ENCODE measurements around the gene DOK3.
"Not testable (repeated sequence)": the region's sequence is repeated elsewhere in the genome, so short reads cannot be mapped to it uniquely, and the experiment has no call there.

The DOK3 gene

GRCh38 chr5:177535125-177535524, 25.5 kb upstream of the DOK3 start:
- no peak for DNase-seq (ENCODE audit: low read depth)

- not testable (repeated sequence) for DNase-seq (ENCODE audit: low read depth)
Measured at GRCh38 chr5:177534433-177534832, 24.8 kb upstream of the DOK3 start.

GRCh38 chr5:177531209-177531940, 21.7 kb upstream of the DOK3 start:
- DNase-seq (ENCODE audit: low read depth), result no peak

DNA sequence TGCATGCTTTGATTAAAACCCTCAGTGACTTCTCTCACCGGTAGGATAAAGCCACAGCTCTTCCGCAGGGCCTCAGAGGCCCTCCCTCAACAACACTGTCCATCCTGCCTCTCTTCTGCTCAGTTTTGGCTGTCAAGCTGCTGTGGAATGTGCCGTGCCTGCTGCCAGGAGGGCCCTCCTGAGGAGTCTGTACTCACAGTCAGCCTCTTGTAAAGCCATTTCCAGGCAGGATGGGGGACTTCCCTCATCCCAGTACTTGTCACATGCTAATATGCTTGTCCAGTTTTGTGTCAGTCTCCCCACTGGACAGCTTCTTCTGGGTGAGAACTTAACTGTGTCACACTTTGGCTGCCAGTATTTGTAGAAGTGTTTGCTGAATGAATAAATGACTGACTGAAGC, 21.0 kb upstream of the DOK3 start:
- no peak for DNase-seq (ENCODE audit: low read depth)

- no peak for DNase-seq (ENCODE audit: low read depth)
Measured at GRCh38 chr5:177529247-177530203, 19.9 kb upstream of the DOK3 start.

GRCh38 chr5:177528631-177529030, 19.0 kb upstream of the DOK3 start:
- no peak for DNase-seq (ENCODE audit: low read depth)

- no peak for DNase-seq (ENCODE audit: low read depth)
Measured at GRCh38 chr5:177527595-177527994, 18.0 kb upstream of the DOK3 start.

DNA sequence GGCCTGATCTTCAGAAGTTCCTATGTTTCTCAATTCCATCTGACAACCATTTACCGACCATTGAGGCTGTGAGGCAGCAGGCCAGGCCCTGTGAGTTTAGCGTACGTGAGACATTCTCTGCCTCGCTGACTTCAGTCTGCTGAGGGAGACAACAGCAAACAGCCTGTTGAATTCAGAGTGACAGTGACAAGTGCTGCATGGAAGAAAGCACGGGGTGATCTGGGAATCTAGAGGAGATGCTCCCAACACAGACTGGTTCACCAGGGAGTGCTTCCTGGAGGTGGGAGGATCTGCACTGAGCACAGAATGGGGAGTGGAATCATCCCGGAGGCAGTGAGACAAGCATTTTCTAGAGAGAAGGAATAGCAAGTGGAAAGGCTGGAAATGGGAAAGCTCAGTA, 17.2 kb upstream of the DOK3 start:
- no peak for DNase-seq (ENCODE audit: low read depth)

DNA sequence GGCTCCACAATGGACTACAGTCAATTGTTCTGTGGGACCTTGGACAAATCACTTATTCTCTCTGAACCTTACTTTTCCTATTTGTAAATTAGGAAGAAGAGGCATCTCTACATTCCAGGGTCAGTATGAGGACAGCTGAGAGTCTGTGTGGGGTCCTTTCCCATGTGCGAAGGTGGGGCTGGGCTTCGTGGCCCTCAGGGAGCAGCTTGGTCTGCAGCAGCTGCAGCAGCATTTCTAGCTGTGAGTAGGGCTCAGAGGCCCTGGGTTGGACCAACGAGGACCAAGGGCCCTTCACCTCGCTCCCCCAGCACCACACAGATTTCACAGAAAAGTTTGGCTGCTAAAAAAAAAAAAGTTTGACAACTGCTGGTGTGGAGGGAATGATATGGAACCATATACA, 16.6 kb upstream of the DOK3 start:
- DNase-seq (ENCODE audit: low read depth), result no peak

DNA sequence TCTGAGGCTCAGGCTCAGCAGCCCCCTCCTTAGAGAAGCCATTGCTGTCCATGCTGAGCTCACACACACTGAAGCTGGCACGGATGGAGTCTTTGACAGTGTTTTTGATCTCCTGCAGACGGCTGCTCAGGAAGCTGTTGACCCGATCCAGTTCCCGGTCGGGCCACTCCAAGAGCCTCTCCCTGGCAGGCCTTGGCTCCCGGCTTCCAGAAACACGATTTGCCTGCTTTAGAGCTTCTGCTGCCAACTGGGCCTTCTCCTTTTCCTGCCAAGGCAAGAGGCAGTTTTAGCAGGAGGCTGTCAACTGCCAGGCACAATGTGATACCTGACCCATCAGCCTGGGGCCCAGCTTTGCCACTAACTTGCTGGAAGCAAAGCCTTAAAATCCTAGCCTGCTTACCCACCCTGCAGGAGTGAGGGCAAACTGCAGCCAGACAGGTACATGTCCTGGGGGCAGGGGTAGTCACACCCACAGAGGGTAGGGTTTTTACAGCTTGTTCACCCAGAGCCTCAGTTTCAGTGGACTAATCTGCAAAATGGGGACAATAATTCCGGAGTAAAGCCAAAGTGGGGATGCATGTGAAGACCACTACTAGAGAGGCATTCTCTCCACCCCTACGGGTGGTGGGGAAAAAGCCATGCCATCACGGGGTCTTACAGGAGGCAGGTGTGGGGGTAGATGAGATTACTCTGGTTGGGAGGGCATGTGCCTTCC, 15.5 kb upstream of the DOK3 start:
- no peak for DNase-seq (ENCODE audit: low read depth)

- no peak for DNase-seq (ENCODE audit: low read depth)
Measured at GRCh38 chr5:177524539-177524900, 14.9 kb upstream of the DOK3 start.

DNA sequence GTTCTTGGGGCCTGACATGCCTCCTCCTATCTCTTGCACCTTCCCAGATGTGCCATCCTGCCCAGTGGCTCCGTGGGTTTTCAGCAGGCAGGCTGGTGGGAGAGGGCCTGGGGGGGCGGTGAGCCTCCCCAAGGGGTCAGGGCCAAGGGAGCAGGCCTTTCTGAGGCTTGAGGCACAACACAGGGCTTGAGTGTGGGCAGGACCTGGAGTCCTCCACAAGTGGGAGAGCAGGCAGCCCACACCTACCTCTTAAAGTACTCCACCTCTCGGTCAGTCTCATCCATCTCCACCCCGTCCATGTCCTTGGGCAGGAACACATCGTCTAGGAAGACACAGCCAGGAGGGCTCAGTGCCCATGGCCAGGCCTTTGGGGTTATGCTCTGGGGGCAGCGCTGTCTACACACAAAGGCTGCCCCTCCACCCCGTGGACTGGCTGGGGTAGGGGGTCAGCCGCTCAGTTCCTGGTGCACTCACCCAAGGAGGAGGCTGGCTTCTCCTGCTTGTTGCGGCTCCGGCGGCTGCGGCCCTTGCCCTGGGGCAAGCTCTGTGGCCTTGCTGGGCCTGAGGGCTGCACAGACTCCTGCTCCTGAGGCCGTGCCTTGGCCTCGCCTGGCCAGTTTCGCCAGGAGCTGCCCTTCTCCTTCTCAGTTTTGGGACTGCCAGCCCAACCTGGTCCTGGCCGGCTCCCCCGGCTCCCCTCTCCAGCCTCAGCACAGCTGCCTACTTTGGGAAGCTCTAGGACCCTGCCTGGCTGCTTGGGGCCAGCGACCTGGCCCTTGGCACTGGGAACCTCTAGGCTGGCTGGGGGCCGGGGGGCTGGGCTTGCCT, 14.3 kb upstream of the DOK3 start:
- no peak for DNase-seq (ENCODE audit: low read depth)

DNA sequence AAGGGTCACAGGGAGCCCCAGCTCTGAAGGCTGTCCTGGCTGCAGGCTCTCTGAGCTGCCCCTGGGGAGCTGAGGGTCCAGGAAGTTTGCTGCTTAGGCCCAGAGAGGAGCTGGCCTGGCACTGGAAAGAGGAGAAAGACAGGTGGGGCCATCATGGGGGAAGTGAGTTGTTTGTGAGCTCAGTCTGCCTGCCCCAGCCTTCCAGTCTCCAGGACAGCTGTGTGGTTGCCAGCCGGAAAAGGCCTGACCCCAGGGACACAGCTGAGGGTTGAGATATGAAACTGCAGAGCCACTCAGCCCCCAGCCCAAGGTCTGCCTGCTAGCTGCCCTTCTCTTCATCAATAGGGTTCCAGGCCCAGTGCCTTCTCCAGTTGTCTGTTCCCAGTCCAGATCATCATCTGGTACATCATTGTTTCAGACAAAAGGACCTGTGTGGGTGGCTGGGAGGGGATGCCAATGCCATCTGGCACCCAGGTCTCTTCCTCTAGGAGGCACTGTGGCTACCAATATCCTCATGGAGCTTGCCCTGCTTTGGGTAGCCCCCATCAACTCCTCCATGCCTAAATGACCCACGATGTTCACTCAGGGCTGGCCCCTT, 11.4 kb upstream of the DOK3 start:
- DNase-seq (ENCODE audit: low read depth), result no peak

- DNase-seq (ENCODE audit: low read depth), result no peak
Measured at GRCh38 chr5:177520271-177520670, 10.6 kb upstream of the DOK3 start.

DNA sequence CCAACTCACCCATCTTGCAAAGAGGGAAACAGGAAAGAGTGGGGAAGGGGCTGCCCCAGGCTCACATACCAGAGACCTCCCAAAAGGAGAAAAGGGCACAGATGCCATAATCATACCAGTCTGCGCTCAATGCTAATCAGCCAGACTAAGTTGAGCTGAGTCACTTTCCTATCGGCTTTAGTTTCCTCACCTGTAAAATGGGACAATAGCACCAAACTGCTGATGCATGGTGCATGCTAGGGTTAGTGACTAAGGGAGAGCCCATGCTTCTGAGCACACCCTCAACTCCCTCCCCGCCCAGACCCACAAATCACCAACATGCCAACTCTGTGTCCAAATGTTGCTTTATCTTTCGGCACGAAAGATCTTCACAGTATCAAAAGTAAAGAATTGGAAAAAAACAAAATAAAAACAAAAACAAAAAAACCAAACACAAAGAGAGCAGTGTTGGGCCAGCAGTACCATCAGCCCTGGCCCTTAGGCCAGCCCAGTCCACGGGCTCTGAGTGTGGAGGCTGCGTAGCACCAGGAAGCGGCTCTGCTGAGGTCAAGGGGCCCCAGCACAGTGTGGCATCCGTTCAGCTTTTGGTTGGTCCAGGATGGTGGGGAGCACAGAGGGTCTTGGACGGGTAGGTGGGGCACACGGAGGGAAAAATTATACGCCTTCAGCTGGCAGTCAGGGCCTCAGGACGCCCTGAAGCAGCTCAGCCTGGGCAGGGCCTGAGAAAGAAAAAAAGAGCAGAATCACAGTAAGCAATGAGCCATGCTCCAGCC, 10.0 kb upstream of the DOK3 start:
- DNase-seq (ENCODE audit: low read depth), result no peak

DNA sequence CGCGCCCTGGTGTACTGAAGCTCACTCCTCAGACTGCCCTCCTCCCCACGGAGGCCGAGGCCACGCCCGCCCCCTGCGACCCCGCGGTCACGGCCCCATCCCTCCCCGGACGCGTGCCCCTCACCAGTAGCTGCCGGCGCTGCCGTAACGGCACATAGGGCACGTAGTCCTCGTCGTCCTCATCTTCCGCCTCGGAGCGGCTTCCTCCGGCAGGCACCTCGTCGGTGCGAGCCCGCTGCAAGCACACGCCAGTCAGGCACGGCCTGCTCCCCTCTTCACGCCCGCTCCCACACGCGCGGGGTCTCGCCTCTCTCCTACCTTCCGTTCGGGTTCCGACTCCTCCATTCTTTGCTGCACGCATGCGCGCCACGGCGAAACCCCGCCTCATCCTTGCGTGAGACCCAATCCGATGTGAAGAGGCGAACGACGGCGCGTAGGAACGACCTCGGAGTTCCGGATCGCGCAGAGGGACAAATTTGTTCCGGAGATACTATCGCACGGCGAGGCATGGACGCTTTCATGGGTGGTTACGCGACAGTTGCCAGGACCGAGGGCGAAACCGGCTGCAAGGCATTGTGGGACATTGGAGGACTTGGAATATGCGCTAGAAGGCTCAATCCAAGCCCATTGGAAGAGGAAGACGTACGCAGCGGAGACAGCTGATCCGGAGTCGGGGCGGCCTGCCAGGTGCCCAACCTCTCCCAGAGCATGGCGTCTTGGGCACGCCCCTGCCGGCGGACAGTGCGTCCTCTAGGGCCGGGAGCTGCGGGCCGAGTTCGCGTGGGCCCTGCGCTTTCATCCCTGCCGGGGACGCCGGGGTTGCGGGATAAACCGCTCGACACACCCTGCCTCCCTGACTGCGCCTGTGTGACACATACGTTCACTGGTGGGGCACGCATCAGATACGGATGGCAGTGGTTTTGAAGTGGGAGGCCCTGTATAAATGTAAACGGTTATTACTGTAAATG, 7.3 kb upstream of the DOK3 start, which contains the start of gene DDX41:
TSS of gene DDX41 (minus strand) at position 361 of the 968 bp plus-strand sequence. CDS start at position 345, 16 bp downstream.
- peak; percentile 99 for DNase-seq (ENCODE audit: low read depth)

GRCh38 chr5:177515580-177515979, 6.0 kb upstream of the DOK3 start:
- DNase-seq (ENCODE audit: low read depth), result no peak

DNA sequence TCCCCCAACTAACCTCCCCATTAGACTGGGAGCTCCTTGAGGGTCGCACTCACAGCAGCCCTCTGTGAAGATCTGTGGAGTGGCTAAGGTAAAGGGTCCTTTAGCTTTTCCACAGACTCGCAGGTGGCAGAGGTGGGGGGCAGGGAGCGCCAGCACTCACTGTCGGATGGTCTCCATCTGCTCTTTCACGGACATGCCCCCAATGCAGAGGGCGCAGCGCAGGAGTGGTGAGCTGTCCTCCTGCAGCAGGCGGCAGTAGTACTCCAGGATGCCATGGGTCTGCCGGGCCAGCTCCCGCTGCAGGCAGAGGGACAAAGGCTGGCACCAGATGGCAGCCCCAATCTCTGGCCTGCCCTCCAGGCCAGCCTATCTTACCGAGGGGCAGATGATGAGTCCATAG, 4.9 kb upstream of the DOK3 start:
- DNase-seq (ENCODE audit: low read depth), result no peak

DNA sequence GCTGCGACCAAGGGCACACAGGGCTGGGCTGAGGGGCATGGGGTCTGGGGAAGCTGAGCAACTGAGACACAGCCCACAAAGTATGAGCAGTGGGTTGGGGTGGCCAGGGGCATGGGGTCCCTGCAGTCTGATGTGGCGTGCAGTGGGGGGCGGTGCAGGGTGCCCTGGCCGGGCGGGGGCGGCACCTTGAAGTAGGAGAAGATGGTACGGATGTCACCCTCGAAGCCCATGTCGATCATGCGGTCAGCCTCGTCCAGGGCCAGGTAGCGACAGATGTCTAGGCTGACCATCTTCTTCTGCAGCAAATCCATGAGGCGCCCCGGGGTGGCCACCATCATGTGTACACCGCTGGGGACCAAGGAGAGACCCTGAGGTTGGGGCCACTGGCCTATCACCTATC, 3.9 kb upstream of the DOK3 start:
- no peak for DNase-seq (ENCODE audit: low read depth)
